ENCODE results near the gene AKAP17A.

The AKAP17A gene

GRCh38 chrX:1596676-1597344 is 5.4 kb downstream of the AKAP17A start:
- H3K27me3 Mint-ChIP-seq, result no peaks in the 10 kb centered on the region
- peaks cover 21% of the 10 kb centered on the region for H3K4me1 Mint-ChIP-seq (ENCODE audit: low read depth)
- no peaks in the 10 kb centered on the region for H3K9me3 Mint-ChIP-seq (ENCODE audit: low read depth)
- no peak overlapping the region for H3K27ac Mint-ChIP-seq
- H3K4me3 Mint-ChIP-seq, result no peak overlapping the region
- peaks cover 5% of the 10 kb centered on the region for H3K36me3 Mint-ChIP-seq

DNA sequence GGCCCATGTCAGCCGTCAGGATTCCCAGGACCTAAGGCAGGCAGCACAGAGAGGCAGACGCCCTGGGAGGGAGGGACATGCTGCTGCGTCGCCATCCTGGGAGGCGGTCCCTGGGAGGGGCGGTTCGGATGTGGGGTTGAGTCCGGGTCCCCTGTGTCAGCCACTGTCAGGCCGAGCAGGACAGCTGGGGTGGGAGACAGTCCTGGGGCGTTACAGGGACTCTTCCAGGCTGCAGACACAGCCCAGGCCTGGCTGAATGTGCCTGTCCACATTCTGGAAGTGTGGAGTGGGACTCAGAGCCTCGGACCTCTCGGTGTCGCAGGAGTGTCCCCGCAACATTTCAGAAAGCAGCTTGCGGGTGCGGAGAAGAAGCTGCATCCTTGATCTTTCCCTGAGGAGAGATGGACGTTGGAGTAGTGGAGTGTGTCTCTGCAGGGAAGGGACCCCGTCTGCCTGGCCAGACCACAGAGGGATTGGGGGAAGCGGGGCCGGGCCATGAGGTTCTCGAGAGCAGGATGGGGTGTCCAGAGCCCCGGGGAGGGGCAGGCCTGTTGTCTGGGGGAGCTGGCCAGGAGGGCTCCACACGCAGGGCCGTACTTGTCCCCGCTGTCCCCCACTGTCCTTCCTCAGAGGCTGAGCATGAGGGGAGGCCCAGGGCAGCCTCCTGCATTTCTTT is 6.1 kb downstream of the AKAP17A start:
- Mint-ChIP-seq H3K4me3 (no peak overlapping the region), H3K27ac (no peak overlapping the region), H3K27me3 (no peaks in the 10 kb centered on the region), H3K36me3 (peaks cover 7% of the 10 kb centered on the region), H3K4me1 (ENCODE audit: low read depth) (peaks cover 21% of the 10 kb centered on the region), H3K9me3 (ENCODE audit: low read depth) (no peaks in the 10 kb centered on the region)

- no peaks in the 10 kb centered on the region for H3K27me3 Mint-ChIP-seq
- H3K27ac Mint-ChIP-seq, result no peak overlapping the region
- no peak overlapping the region for H3K4me3 Mint-ChIP-seq
- peaks cover 10% of the 10 kb centered on the region for H3K36me3 Mint-ChIP-seq
- H3K9me3 Mint-ChIP-seq (ENCODE audit: low read depth), result no peaks in the 10 kb centered on the region
- H3K4me1 Mint-ChIP-seq (ENCODE audit: low read depth), result peaks cover 16% of the 10 kb centered on the region
Observed at GRCh38 chrX:1598021-1598875, 6.8 kb downstream of the AKAP17A start.

GRCh38 chrX:1598876-1599790 is 7.7 kb downstream of the AKAP17A start:
- Mint-ChIP-seq H3K36me3 (peaks cover 10% of the 10 kb centered on the region), H3K27me3 (no peaks in the 10 kb centered on the region), H3K27ac (no peak overlapping the region), H3K4me1 (ENCODE audit: low read depth) (peaks cover 12% of the 10 kb centered on the region), H3K9me3 (ENCODE audit: low read depth) (no peaks in the 10 kb centered on the region), H3K4me3 (no peak overlapping the region)

GRCh38 chrX:1599791-1600405 is 8.5 kb downstream of the AKAP17A start:
- Mint-ChIP-seq H3K36me3 (peaks cover 10% of the 10 kb centered on the region), H3K27me3 (no peaks in the 10 kb centered on the region), H3K4me3 (no peak overlapping the region), H3K4me1 (ENCODE audit: low read depth) (peaks cover 9% of the 10 kb centered on the region), H3K9me3 (ENCODE audit: low read depth) (no peaks in the 10 kb centered on the region), H3K27ac (no peak overlapping the region)

GRCh38 chrX:1600406-1601050 is 9.1 kb downstream of the AKAP17A start:
- Mint-ChIP-seq H3K9me3 (ENCODE audit: low read depth) (no peaks in the 10 kb centered on the region), H3K36me3 (peaks cover 10% of the 10 kb centered on the region), H3K27ac (no peak overlapping the region), H3K27me3 (no peaks in the 10 kb centered on the region), H3K4me1 (ENCODE audit: low read depth) (peaks cover 3% of the 10 kb centered on the region), H3K4me3 (no peak overlapping the region)

DNA sequence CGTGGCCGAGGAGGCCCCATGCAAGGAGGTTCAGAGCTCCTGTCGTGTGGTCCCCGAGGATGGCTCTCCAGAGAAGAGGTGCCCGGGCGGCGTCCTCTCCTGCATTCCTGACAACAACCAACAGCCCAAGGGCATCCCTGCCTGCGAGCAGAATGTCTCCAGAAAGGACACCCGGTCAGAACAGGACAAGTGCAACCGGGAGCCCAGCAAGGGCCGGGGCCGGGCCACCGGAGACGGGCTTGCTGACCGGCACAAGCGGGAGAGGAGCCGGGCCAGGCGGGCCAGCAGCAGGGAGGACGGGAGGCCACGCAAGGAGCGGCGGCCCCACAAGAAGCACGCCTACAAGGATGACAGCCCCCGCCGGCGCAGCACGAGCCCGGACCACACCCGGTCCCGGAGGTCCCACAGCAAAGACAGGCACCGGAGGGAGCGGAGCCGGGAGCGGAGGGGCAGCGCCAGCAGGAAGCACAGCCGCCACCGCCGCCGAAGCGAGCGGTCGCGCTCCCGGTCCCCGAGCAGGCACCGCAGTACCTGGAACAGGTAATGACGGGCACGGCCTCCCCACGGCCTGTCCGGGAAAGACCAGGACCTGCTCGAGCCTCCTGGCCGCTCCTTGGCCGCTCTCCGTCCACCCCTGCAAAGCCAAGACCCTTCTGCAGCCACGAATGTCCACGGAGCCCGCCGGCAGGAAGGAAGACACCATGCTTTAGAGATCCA is 9.8 kb downstream of the AKAP17A start:
- H3K4me3 Mint-ChIP-seq, result no peak overlapping the region
- H3K9me3 Mint-ChIP-seq (ENCODE audit: low read depth), result no peaks in the 10 kb centered on the region
- peaks cover 10% of the 10 kb centered on the region for H3K36me3 Mint-ChIP-seq
- H3K27me3 Mint-ChIP-seq, result no peaks in the 10 kb centered on the region
- peaks cover 2% of the 10 kb centered on the region for H3K4me1 Mint-ChIP-seq (ENCODE audit: low read depth)
- H3K27ac Mint-ChIP-seq, result no peak overlapping the region

- H3K36me3 Mint-ChIP-seq, result peaks cover 10% of the 10 kb centered on the region
- no peaks in the 10 kb centered on the region for H3K9me3 Mint-ChIP-seq (ENCODE audit: low read depth)
- H3K27ac Mint-ChIP-seq, result no peak overlapping the region
Observed at GRCh38 chrX:1601768-1602085, 10.3 kb downstream of the AKAP17A start.

GRCh38 chrX:1602299-1602698 is 10.9 kb downstream of the AKAP17A start:
- peaks cover 2% of the 10 kb centered on the region for H3K4me1 Mint-ChIP-seq (ENCODE audit: low read depth)
- no peak overlapping the region for H3K27ac Mint-ChIP-seq
- H3K9me3 Mint-ChIP-seq (ENCODE audit: low read depth), result no peaks in the 10 kb centered on the region
- H3K36me3 Mint-ChIP-seq, result peaks cover 10% of the 10 kb centered on the region
- H3K4me3 Mint-ChIP-seq, result no peak overlapping the region
- no peaks in the 10 kb centered on the region for H3K27me3 Mint-ChIP-seq

More at GRCh38 chrX:1601768-1602085, 10.3 kb downstream of the AKAP17A start:
- Mint-ChIP-seq H3K27me3 (no peaks in the 10 kb centered on the region), H3K4me3 (no peak overlapping the region), H3K4me1 (ENCODE audit: low read depth) (peaks cover 2% of the 10 kb centered on the region)

GRCh38 chrX:1606496-1606895 is 15.1 kb downstream of the AKAP17A start:
- Mint-ChIP-seq H3K27ac (no peak overlapping the region), H3K27me3 (no peaks in the 10 kb centered on the region), H3K36me3 (peaks cover 8% of the 10 kb centered on the region), H3K9me3 (ENCODE audit: low read depth) (no peaks in the 10 kb centered on the region), H3K4me1 (ENCODE audit: low read depth) (no peaks in the 10 kb centered on the region), H3K4me3 (no peak overlapping the region)

DNA sequence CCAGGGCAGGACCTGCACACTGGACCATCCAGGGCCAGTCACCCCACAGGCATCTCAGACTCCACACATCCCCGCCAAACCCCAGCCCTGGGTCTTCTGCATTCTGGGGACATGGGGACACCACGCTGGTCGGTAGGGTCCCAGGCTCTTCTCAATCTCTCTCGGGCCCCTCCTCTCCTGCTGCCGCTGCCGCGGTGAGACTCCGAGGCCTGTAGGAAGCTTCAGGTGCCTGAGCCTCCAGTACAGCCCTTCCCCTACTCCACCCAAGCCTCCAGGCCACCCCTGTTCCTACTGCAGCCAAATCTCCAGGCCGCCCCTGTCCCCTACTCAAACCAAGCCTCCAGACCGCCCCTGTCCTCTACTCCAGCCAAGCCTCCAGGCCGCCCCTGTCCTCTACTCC is 17.9 kb downstream of the AKAP17A start:
- Mint-ChIP-seq H3K36me3 (no peaks in the 10 kb centered on the region), H3K9me3 (ENCODE audit: low read depth) (no peaks in the 10 kb centered on the region), H3K4me3 (no peak overlapping the region), H3K27me3 (no peaks in the 10 kb centered on the region), H3K27ac (no peak overlapping the region), H3K4me1 (ENCODE audit: low read depth) (no peaks in the 10 kb centered on the region)

- H3K36me3 Mint-ChIP-seq, result no peaks in the 10 kb centered on the region
- no peaks in the 10 kb centered on the region for H3K27me3 Mint-ChIP-seq
- no peak overlapping the region for H3K27ac Mint-ChIP-seq
- no peaks in the 10 kb centered on the region for H3K9me3 Mint-ChIP-seq (ENCODE audit: low read depth)
- no peak overlapping the region for H3K4me3 Mint-ChIP-seq
- no peaks in the 10 kb centered on the region for H3K4me1 Mint-ChIP-seq (ENCODE audit: low read depth)
Observed at GRCh38 chrX:1609762-1610161, 18.4 kb downstream of the AKAP17A start.

- no peaks in the 10 kb centered on the region for H3K9me3 Mint-ChIP-seq (ENCODE audit: low read depth)
- H3K4me1 Mint-ChIP-seq (ENCODE audit: low read depth), result no peaks in the 10 kb centered on the region
- H3K36me3 Mint-ChIP-seq, result no peaks in the 10 kb centered on the region
- no peaks in the 10 kb centered on the region for H3K27me3 Mint-ChIP-seq
- no peak overlapping the region for H3K27ac Mint-ChIP-seq
- no peak overlapping the region for H3K4me3 Mint-ChIP-seq
Observed at GRCh38 chrX:1610166-1610565, 18.8 kb downstream of the AKAP17A start.
